Tibial nerve (tissue), 4 donors: ENCODE measurements around the gene PLA2G4D. TPM values are rescaled to one million over a fixed set of nuclear protein-coding genes. Genes with fewer than 3 reads are reported as not detected.
"Not testable (repeated sequence)": the region's sequence is repeated elsewhere in the genome, so short reads cannot be mapped to it uniquely, and the experiment has no call there.

Source experiments
- DNase-seq, 2 donors: peaks; one replicate each; pipeline ENCODE4 v3.0.0-alpha.2; 2019; ENCODE audit warnings: low spot score in 2 of 2
- H3K27ac ChIP-seq, 4 donors: fragments of 200-600 bp; sonication (generic) in 3 of 4; one replicate each; pipeline ENCODE4 v1.5.1; 2017 to 2019; ENCODE audit warnings: mild to moderate bottlenecking in 1 of 4
- H3K27me3 ChIP-seq, 2 donors: fragments of 200-600 bp; sonication (generic) in 1 of 2; one replicate each; pipeline versions ENCODE4 v1.5.1 to v1.6.0; 2017 to 2019
- H3K36me3 ChIP-seq, 3 donors: fragments of 200-600 bp; sonication (generic); one replicate each; pipeline ENCODE4 v1.5.1; 2018 to 2019
- H3K4me1 ChIP-seq, 4 donors: fragments of 200-600 bp; sonication (generic) in 3 of 4; one replicate each; pipeline ENCODE4 v1.5.1; 2017 to 2019
- H3K4me3 ChIP-seq, 4 donors: fragments of 200-600 bp; sonication (generic) in 3 of 4; one replicate each; pipeline ENCODE4 v1.5.1; 2017 to 2019; ENCODE audit warnings: mild to moderate bottlenecking in 1 of 4, moderate library complexity in 1 of 4
- H3K9me3 ChIP-seq, 4 donors: fragments of 200-600 bp; sonication (generic) in 3 of 4; one replicate each; pipeline ENCODE4 v1.5.1; 2017 to 2019
- CTCF ChIP-seq, 5 experiments: fragments of 200-600 bp in 3 of 5; fragments of 450-650 bp in 2 of 5; sonication (generic) in 3 of 5; IDR thresholded peaks; one replicate each; pipeline ENCODE4 v1.5.1; 2016 to 2019; ENCODE audit warnings: antibody characterized with exemption in 5 of 5, mild to moderate bottlenecking in 3 of 5, moderate library complexity in 2 of 5
- EP300 ChIP-seq, 2 donors: sonication (generic); formaldehyde crosslinking; IDR thresholded peaks; one replicate each; pipeline ENCODE4 v1.6.1; 2017; ENCODE audit warnings: antibody characterized with exemption in 2 of 2, mild to moderate bottlenecking in 1 of 2
- POLR2A ChIP-seq, 2 donors: fragments of 450-650 bp; IDR thresholded peaks; one replicate each; pipeline ENCODE4 v1.6.1; 2017; ENCODE audit warnings: antibody characterized with exemption in 2 of 2, mild to moderate bottlenecking in 2 of 2, moderate library complexity in 2 of 2
- WGBS, 2 donors: methylation state at CpG; one replicate each; pipeline ENCODE4 v1.1.5; 2018; 5-methylcytosine and 5-hydroxymethylcytosine counted together
- total RNA-seq, 4 donors: library from RNA; depleted of rRNA; stranded (reverse); fragments of >200 nt; gene quantifications; one replicate each; pipeline ENCODE4 v1.1.0, GENCODE V29; 2016

PLA2G4D gene
- total RNA-seq, 4 donors from 2014 or later: not detected

DNA sequence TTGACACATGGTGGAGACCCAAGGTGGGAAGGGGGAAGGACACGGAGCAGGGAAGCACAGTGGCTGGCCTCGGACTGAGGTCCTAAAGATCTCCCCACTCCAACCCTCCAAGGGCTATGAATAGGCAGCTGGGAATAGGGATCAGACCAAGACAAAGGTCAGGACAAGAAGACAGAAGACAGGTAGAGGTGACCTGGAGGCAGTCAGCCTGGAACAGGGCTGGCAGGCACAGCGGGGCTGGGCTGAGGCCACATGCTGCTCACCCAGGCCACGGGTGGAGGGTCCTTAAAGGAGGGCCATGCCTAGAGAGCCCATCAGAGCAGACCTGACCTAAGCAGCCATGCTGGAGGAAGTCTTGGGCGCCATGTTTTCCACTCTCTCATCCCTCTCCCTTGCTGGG lies 2.7 kb upstream of the PLA2G4D start:
- H3K36me3 ChIP-seq: no peaks in the 10 kb centered on the region
- TF ChIP-seq EP300 (IDR thresholded peaks at IDR 0.05) (no peak), POLR2A (IDR thresholded peaks at IDR 0.05) (no peak), CTCF (IDR thresholded peaks at IDR 0.05) (no peak)

DNA sequence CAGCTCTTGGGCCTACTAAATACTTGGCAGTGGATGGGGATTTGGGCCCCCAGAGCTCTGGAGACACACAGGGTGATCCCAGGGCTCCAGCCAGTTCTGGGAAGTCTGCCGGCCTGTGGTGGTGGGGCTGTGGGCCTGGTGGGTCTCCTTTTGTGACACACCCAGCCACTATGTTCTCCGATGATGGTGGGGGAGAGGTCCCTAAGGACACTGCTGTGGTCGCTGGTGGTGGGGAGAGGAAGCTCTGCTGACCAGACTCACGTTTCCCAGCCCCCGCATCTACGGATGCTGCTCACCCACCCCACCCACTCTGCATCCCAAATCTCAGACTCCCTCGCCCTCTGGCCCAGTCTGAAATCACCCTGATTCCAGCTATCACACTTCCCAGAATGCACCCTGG lies 396 bp downstream of the PLA2G4D start:
- DNase-seq: no peak
- 80 to 83% methylated on average over 1 of the region's 7 CpGs for WGBS, 2 donors

More for the DNA sequence above, 2.7 kb upstream of the PLA2G4D start:
- no peak overlapping the region for H3K27ac ChIP-seq
- no peak overlapping the region for H3K4me3 ChIP-seq
- peaks cover 0 to 11% (median 0%) of the 10 kb centered on the region in 4 donors for H3K4me1 ChIP-seq
- no peaks in the 10 kb centered on the region for H3K27me3 ChIP-seq
- no peak for DNase-seq
- WGBS, 2 donors: 87 to 89% methylated on average over 5 of the region's 5 CpGs
- no peaks in the 10 kb centered on the region for H3K9me3 ChIP-seq

GRCh38 chr15:42092398-42093318 lies 1.7 kb downstream of the PLA2G4D start:
- H3K36me3 ChIP-seq: no peaks in the 10 kb centered on the region
- no peak overlapping the region for H3K27ac ChIP-seq
- TF ChIP-seq POLR2A (IDR thresholded peaks at IDR 0.05): no peak
- TF ChIP-seq CTCF (IDR thresholded peaks at IDR 0.05): no peak
- TF ChIP-seq EP300 (IDR thresholded peaks at IDR 0.05): no peak
- H3K4me3 ChIP-seq: no peak overlapping the region
- no peak for DNase-seq
- 52 to 69% methylated on average over 16 to 18 of the region's 21 CpGs for WGBS, 2 donors
- no peaks in the 10 kb centered on the region for H3K9me3 ChIP-seq
- H3K27me3 ChIP-seq: no peaks in the 10 kb centered on the region
- peaks cover 0 to 11% (median 0%) of the 10 kb centered on the region in 4 donors for H3K4me1 ChIP-seq

More for the DNA sequence above, 396 bp downstream of the PLA2G4D start:
- Histone ChIP-seq H3K27me3 (no peaks in the 10 kb centered on the region), H3K9me3 (no peaks in the 10 kb centered on the region), H3K36me3 (no peaks in the 10 kb centered on the region), H3K4me3 (no peak overlapping the region), H3K4me1 (peaks cover 0 to 11% (median 0%) of the 10 kb centered on the region in 4 donors), H3K27ac (no peak overlapping the region)
- TF ChIP-seq EP300 (IDR thresholded peaks at IDR 0.05): no peak
- TF ChIP-seq CTCF (IDR thresholded peaks at IDR 0.05): no peak
- no peak for TF ChIP-seq POLR2A (IDR thresholded peaks at IDR 0.05)

DNA sequence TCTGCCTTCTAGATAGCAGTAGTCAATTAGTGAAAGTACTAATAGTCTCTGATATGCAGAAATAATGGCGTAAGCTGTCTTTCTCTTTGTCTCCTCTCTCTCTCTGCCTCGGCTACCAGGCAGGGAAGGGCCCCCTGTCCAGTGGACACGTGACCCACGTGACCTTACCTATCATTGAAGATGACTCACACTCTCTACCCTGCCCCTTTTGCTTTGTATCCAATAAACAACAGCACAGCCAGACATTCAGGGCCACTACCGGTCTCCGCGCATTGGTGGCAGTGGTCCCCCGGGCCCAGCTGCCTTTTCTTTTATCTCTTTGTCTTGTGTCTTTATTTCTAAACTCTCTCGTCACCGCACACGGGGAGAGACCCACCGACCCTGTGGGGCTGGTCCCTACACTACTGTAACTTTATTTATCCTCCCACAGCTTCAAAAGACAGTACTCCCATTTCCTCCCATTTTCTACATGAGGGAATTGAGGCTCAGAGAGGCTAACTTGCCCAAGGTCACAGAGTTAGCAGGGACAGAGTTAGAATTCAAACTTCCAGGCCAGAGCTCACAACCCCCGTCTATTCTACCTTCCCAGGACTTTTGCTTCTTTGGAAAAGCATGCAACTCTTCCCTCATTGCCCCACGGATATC lies 2.5 kb downstream of the PLA2G4D start:
- H3K4me3 ChIP-seq, H3K27me3 ChIP-seq, H3K9me3 ChIP-seq, H3K27ac ChIP-seq, H3K36me3 ChIP-seq, DNase-seq: not testable (repeated sequence)
- peaks cover 0 to 11% (median 0%) of the 10 kb centered on the region in 4 donors for H3K4me1 ChIP-seq
- 65 to 68% methylated on average over 14 of the region's 14 CpGs for WGBS, 2 donors

GRCh38 chr15:42090781-42091180 lies 3.6 kb downstream of the PLA2G4D start:
- WGBS, 2 donors: 72 to 73% methylated on average over 9 of the region's 9 CpGs
- peaks cover 0 to 11% (median 0%) of the 10 kb centered on the region in 4 donors for H3K4me1 ChIP-seq
- no peak overlapping the region for H3K4me3 ChIP-seq
- no peak overlapping the region for H3K27ac ChIP-seq
- DNase-seq: no peak
- TF ChIP-seq CTCF (IDR thresholded peaks at IDR 0.05) (no peak), POLR2A (IDR thresholded peaks at IDR 0.05) (no peak), EP300 (IDR thresholded peaks at IDR 0.05) (no peak)
- no peaks in the 10 kb centered on the region for H3K27me3 ChIP-seq
- H3K9me3 ChIP-seq: no peaks in the 10 kb centered on the region
- no peaks in the 10 kb centered on the region for H3K36me3 ChIP-seq
